Measurements from ENCODE around the gene BMP5.

Gene BMP5

DNA sequence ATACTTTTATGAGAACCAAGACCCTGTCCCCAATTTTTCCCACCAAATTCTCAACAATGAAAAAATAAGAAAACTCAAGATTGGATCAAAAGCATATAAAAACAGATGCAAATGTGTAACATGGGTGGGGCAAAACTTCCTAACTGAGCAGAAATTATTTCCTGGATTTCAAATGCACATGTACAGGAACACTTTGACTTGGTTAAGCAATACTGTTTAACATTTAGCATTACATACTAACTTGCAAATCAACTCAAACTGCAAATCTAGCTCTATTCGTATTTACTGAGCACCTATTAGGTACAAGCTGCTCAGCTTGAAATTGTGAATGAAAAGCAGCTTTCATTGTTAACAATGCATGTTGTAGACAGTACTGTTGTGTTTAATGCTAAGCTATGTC, 40.2 kb downstream of the BMP5 start:
- Histone ChIP-seq H3K4me3 (replicated peaks; ENCODE audit: low read depth, low read length) (no peak overlapping the region), H3K36me3 (ENCODE audit: control insufficient read depth, insufficient read depth, low read length) (no peaks in the 10 kb centered on the region)
- DNase-seq (ENCODE audit: extremely low read depth, insufficient read length): no peak

DNA sequence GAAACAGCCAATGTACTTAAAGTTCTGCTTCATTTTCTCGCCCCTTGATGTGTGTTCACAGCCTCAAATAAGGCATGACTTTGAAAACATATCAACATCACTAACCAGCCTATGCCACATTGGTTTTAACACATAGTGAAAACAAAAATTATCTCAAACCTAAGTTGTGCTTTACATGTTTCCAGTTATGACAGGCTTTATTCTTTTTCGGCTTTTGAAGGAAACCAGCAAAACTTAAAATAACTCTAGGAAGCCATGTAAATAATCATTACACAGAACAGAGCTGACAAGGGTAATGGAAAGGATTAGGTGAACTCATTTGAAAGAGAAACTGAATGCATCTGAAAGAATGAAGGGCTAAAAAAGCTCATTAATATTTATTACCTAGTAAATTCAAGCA, 42.1 kb downstream of the BMP5 start:
- Histone ChIP-seq H3K4me3 (replicated peaks; ENCODE audit: low read depth, low read length) (no peak overlapping the region), H3K36me3 (ENCODE audit: control insufficient read depth, insufficient read depth, low read length) (no peaks in the 10 kb centered on the region), H3K27me3 (replicated peaks; ENCODE audit: control insufficient read depth, insufficient read depth, low read length) (no peaks in the 10 kb centered on the region)
- TF ChIP-seq, protein P1, sequence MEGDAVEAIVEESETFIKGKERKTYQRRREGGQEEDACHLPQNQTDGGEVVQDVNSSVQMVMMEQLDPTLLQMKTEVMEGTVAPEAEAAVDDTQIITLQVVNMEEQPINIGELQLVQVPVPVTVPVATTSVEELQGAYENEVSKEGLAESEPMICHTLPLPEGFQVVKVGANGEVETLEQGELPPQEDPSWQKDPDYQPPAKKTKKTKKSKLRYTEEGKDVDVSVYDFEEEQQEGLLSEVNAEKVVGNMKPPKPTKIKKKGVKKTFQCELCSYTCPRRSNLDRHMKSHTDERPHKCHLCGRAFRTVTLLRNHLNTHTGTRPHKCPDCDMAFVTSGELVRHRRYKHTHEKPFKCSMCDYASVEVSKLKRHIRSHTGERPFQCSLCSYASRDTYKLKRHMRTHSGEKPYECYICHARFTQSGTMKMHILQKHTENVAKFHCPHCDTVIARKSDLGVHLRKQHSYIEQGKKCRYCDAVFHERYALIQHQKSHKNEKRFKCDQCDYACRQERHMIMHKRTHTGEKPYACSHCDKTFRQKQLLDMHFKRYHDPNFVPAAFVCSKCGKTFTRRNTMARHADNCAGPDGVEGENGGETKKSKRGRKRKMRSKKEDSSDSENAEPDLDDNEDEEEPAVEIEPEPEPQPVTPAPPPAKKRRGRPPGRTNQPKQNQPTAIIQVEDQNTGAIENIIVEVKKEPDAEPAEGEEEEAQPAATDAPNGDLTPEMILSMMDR (IDR thresholded peaks at IDR 0.05; ENCODE audit: insufficient read depth, low read length, poor library complexity, severe bottlenecking): no peak
- DNase-seq (ENCODE audit: extremely low read depth, insufficient read length): peak; percentile 43

More for the DNA sequence above, 40.2 kb downstream of the BMP5 start:
- H3K27me3 ChIP-seq (replicated peaks; ENCODE audit: control insufficient read depth, insufficient read depth, low read length): no peaks in the 10 kb centered on the region
- TF ChIP-seq, protein P1 (IDR thresholded peaks at IDR 0.05; ENCODE audit: insufficient read depth, low read length, poor library complexity, severe bottlenecking): no peak

DNA sequence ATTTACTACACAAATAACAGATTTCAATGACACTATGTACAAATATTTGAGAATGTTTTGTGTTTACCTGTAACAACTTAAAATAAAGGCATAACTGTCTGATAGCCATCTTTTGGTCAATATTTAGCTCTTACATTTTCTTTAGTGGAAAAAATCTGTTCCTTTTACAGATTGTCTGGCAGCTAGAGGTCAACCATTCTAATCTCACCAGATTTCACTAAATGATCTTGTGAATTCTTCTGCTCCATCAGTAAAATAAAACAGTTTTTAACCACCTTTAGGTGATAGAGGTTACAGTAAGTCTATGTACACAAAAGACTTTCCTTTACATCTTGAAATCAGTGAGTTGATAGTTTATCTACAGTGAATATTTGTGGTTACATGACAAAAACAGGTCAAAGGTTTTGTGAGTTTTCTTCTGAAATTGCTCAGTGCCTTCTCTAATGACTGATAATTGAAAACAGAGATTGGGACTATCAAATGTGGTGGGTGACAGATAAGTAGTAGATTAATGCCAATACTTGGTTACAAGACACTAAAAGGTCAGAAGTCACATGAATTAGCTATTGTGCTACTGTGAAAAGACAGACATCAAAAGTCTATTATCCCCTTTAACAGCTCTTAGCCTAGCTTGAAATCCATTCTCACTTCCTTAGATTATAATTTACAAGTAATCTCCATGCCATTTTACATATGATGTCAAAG, 47.4 kb downstream of the BMP5 start:
- TF ChIP-seq, protein P1 (IDR thresholded peaks at IDR 0.05; ENCODE audit: insufficient read depth, low read length, poor library complexity, severe bottlenecking): no peak
- DNase-seq (ENCODE audit: extremely low read depth, insufficient read length): no peak
- no peaks in the 10 kb centered on the region for H3K36me3 ChIP-seq (ENCODE audit: control insufficient read depth, insufficient read depth, low read length)
- H3K27me3 ChIP-seq (replicated peaks; ENCODE audit: control insufficient read depth, insufficient read depth, low read length): no peaks in the 10 kb centered on the region
- H3K4me3 ChIP-seq (replicated peaks; ENCODE audit: low read depth, low read length): no peak overlapping the region

DNA sequence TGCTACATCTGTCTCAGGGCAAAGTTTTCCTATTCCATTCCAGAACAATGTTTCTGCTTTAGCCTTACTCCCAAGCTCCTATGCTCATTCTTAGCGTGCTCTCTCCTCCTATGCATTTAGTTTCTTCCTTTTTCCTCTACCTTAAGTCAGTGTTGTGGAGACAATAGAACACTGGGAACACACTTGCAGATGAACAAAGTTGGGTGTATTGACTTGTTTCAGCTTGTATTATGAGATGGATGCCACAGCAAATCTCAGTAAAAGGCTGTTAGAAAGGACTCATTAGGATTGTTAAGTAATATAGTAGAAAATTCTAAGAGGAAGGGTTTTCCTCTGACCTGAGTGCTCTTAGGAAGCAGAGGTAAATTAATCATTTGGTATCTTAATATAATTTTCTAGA, 48.4 kb downstream of the BMP5 start:
- Histone ChIP-seq H3K27me3 (replicated peaks; ENCODE audit: control insufficient read depth, insufficient read depth, low read length) (no peaks in the 10 kb centered on the region), H3K4me3 (replicated peaks; ENCODE audit: low read depth, low read length) (no peak overlapping the region), H3K36me3 (ENCODE audit: control insufficient read depth, insufficient read depth, low read length) (no peaks in the 10 kb centered on the region)
- DNase-seq (ENCODE audit: extremely low read depth, insufficient read length): no peak
- TF ChIP-seq, protein P1 (IDR thresholded peaks at IDR 0.05; ENCODE audit: insufficient read depth, low read length, poor library complexity, severe bottlenecking): no peak

DNA sequence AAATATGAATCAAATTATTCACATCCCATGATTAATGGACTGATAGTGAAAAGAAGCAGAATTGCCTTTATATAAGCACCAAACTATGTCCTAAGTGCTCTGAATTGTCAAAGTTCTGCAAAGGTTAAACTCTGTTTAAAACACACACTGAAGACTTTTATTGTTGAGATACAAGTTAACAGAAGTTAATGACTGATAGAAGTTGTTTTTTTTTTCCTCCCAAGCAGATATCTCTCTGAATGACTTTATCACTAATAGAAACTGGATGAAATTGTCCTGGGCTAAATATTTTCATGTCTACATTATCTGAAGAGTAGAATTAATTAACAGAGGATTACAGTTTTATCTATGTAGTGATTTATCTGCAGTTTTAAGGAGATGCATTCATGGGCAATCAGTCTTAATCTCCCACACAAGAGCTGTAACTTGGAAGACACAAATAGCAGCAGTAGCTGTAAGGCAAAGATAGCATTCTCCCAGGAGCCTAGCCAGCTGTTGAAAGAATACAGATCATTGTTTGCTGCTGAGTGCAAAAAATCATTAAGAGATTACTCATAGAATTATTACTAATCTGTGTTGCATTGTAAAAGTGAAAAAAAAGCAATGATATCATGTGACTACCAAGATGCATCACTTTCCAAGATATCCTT, 49.9 kb downstream of the BMP5 start:
- Histone ChIP-seq H3K36me3 (ENCODE audit: control insufficient read depth, insufficient read depth, low read length) (no peaks in the 10 kb centered on the region), H3K27me3 (replicated peaks; ENCODE audit: control insufficient read depth, insufficient read depth, low read length) (no peaks in the 10 kb centered on the region), H3K4me3 (replicated peaks; ENCODE audit: low read depth, low read length) (no peak overlapping the region)
- no peak for DNase-seq (ENCODE audit: extremely low read depth, insufficient read length)
- TF ChIP-seq, protein P1 (IDR thresholded peaks at IDR 0.05; ENCODE audit: insufficient read depth, low read length, poor library complexity, severe bottlenecking): no peak
